GM20000 (cell line): ENCODE measurements around the gene ADTRP.

ENCODE experiments used
- DNase-seq: peaks from one replicate; pipeline ENCODE4 v3.0.0; 2012; ENCODE audit warnings: low spot score
- TF ChIP-seq, protein P1 (sequence below): IDR thresholded peaks from 2 replicates; pipeline ENCODE4 v1.5.1; 2012; ENCODE audit warnings: mild to moderate bottlenecking, control low read depth; ENCODE audit errors: extremely low read depth, missing control alignments

Gene ADTRP

DNA sequence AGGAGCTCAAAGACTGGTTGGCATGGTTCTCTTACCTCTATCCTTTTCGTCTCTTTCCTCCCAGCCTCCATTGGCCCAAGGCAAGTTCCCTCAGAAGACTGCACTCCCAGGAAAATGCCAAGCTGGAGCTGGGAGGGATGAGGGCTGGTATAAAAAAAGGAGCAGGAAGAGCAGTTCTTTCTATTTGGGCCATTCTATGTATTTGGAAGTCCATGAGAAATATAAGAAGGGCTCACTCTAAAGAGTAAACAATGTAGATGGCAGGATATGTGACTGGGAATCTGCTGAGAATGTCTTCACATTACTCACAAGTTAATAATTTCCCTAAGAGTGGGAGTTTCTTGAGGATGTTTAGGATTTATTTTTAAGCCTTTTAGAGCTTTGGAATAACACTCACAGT, 36.6 kb upstream of the ADTRP start:
- DNase-seq = no peak
- TF ChIP-seq, protein P1, sequence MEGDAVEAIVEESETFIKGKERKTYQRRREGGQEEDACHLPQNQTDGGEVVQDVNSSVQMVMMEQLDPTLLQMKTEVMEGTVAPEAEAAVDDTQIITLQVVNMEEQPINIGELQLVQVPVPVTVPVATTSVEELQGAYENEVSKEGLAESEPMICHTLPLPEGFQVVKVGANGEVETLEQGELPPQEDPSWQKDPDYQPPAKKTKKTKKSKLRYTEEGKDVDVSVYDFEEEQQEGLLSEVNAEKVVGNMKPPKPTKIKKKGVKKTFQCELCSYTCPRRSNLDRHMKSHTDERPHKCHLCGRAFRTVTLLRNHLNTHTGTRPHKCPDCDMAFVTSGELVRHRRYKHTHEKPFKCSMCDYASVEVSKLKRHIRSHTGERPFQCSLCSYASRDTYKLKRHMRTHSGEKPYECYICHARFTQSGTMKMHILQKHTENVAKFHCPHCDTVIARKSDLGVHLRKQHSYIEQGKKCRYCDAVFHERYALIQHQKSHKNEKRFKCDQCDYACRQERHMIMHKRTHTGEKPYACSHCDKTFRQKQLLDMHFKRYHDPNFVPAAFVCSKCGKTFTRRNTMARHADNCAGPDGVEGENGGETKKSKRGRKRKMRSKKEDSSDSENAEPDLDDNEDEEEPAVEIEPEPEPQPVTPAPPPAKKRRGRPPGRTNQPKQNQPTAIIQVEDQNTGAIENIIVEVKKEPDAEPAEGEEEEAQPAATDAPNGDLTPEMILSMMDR = no peak

DNA sequence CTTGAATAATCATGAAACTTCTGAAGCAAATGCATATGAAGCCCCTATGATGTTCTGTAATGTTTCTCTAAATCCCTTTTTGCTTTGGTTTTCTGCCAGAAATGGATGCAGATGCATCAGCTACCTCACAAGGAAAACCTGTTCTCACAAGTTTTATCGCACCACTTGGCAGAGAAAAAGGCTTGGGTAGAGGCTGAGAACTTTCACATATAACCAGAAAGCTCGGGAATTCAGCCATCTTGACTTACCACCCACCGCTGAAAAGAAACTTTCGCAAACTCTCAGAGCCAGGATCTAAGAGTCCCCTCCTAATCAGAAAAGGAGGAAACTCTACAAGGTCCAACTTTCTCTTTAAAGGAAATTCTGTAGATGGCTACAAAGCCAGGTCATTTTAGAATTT, 36.2 kb upstream of the ADTRP start:
- no peak for DNase-seq
- TF ChIP-seq, protein P1 = no peak

DNA sequence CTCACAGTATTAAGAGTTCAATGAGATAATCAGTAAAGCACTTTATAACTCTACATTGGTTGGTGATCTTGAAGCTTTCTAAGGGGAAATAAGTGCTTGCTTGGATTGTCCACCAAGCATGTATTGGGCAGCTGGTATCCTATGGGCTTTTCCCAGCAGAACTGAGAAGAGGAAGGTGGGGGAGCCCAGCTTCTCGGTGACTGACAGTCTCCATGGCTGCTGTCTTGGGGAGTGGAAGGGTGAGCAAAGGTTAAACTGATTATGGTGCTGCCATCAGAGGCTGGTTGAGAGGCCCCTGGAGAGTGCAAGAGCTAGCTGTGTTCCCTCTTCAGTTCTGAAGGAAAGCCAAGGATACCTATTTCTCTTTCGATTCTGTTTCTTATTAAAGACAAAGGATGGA, 35.5 kb upstream of the ADTRP start:
- DNase-seq = no peak
- TF ChIP-seq, protein P1 = no peak

DNA sequence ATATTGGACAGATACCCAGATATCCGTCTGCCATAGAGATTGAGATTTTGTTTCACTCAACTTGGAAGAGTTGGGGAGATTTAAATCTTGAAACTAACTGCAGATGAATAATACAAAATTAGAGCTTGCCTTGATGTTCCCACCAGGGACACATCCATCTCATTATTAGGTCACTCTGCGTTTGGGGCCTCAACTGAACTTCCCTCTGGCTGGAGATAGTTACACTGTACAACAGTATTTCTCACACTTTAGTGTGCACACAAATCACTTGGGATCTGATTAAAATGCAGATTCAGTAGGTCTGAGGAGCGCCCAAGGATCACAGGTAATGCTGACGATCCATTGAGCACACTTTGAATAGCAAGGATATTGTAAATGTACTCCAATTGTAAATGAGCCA, 35.0 kb upstream of the ADTRP start:
- TF ChIP-seq, protein P1 = no peak
- no peak for DNase-seq

- DNase-seq = no peak
- TF ChIP-seq, protein P1 = no peak
Observed at GRCh38 chr6:11812951-11813350, 34.3 kb upstream of the ADTRP start.

GRCh38 chr6:11812439-11812838, 33.8 kb upstream of the ADTRP start:
- peak; percentile 15 for DNase-seq
- TF ChIP-seq, protein P1 = no peak

DNA sequence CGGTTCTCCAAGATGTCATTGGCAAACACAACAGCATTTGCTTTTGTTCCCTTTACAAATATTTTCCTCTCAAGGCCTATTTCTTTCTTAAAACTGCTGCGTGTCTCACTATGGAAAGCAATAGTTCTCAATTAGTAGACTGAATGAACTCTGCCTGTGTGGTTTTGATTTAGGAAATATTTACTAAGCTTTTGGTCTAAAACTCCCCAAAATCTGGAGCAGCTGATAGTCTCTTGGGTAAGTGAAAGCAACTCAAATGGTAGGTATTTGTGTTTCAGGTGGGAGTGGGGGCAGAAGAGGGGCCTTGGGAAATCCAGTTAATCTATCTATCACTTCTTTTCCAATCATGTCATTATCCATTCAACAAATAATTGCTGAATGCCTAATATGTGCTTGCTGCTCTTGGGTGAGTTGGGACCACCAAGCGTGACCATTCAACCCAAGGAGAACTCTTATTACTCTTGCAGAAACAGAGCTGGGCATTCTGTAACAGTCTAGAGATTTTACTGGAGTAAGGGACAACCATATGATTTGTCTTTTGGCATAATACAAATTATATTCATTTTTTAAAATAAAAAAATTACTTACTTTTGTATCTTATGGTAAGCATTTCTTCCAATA, 33.2 kb upstream of the ADTRP start:
- DNase-seq = no peak
- TF ChIP-seq, protein P1 = no peak
